A673 (cell line): Measurements from ENCODE around the gene ADSL. TPM values are rescaled to one million over a fixed set of nuclear protein-coding genes. Genes with fewer than 3 reads are reported as not detected.

Source experiments
- BruUV-seq: library from RNA; stranded (reverse); fragments of 400-500 nt; replicated peaks from 2 replicates; lab custom pipeline; 2021; lab: Mats Ljungman, UMichigan
- CTCF ChIA-PET: fragments of 300-600 bp; sonication (Branson Sonifier 250); formaldehyde crosslinking; loops from one replicate; lab custom pipeline; 2022; ENCODE audit warnings: antibody characterized with exemption; lab: Charles Lee
- POLR2A ChIA-PET: fragments of 300-600 bp; sonication (Branson Sonifier 250); formaldehyde crosslinking; loops from one replicate; lab custom pipeline; 2022; ENCODE audit warnings: antibody characterized with exemption; ENCODE audit not compliant: low non-redundant PET; lab: Charles Lee
- DNase-seq: peaks from one replicate; pipeline ENCODE4 v3.0.0-alpha.2; 2015; ENCODE audit warnings: low spot score
- H3K27ac ChIP-seq: fragments of 200-600 bp; sonication (generic); 2 replicates; pipeline ENCODE4 v1.5.1; 2016; ENCODE audit warnings: mixed run types, low read depth, mild to moderate bottlenecking, mixed read lengths, antibody characterized with exemption, low read length; ENCODE audit not compliant: poor library complexity, severe bottlenecking
- H3K27me3 ChIP-seq: fragments of 200-600 bp; sonication (generic); replicated peaks from 2 replicates; pipeline ENCODE4 v1.6.1; 2017; ENCODE audit warnings: mixed run types, low read depth, mild to moderate bottlenecking, mixed read lengths, antibody characterized with exemption, low read length; ENCODE audit not compliant: insufficient read depth, poor library complexity
- H3K36me3 ChIP-seq: fragments of 200-600 bp; sonication (generic); 2 replicates; pipeline ENCODE4 v1.6.1; 2016; ENCODE audit warnings: mixed run types, mild to moderate bottlenecking, mixed read lengths, antibody characterized with exemption, low read length; ENCODE audit not compliant: insufficient read depth, poor library complexity, severe bottlenecking
- H3K4me1 ChIP-seq: fragments of 200-600 bp; sonication (generic); 2 replicates; pipeline ENCODE4 v1.6.1; 2017; ENCODE audit warnings: mixed run types, mild to moderate bottlenecking, mixed read lengths, antibody characterized with exemption, low read length; ENCODE audit not compliant: insufficient read depth, poor library complexity, severe bottlenecking
- H3K4me3 ChIP-seq: fragments of 200-600 bp; sonication (generic); 2 replicates; pipeline ENCODE4 v1.5.1; 2016; ENCODE audit warnings: low read depth, mixed run types, mild to moderate bottlenecking, mixed read lengths, low read length; ENCODE audit not compliant: poor library complexity, severe bottlenecking
- H3K9me3 ChIP-seq: fragments of 200-600 bp; sonication (generic); 2 replicates; pipeline ENCODE4 v1.6.1; 2016; ENCODE audit warnings: mixed run types, low read depth, mild to moderate bottlenecking, mixed read lengths, antibody characterized with exemption, low read length; ENCODE audit not compliant: poor library complexity, severe bottlenecking
- CTCF ChIP-seq: fragments of 300-800, 200-600 bp; sonication (generic); conservative IDR thresholded peaks from 2 replicates; pipeline ENCODE4 v1.5.1; 2017; ENCODE audit warnings: low read depth, mild to moderate bottlenecking, antibody characterized with exemption, low read length, moderate library complexity, mixed read lengths
- EZH2 ChIP-seq: fragments of 200-600 bp; sonication (generic); IDR thresholded peaks from 2 replicates; pipeline ENCODE4 v1.6.1; 2017; ENCODE audit warnings: borderline replicate concordance, low read depth, mild to moderate bottlenecking, mixed read lengths, antibody characterized with exemption, low read length; ENCODE audit not compliant: poor library complexity, severe bottlenecking
- intact Hi-C: fragments of 100-400 bp; cut with micrococcal nuclease; formaldehyde crosslinking; loops from one replicate; pipeline ENCODE4 v1.10.0; 2022; ENCODE audit not compliant: unreplicated experiment
- total RNA-seq: library from RNA; stranded (reverse); gene quantifications from 2 replicates; pipeline ENCODE4 v1.2.3, GENCODE V29; 2021

ADSL gene
- total RNA-seq, 1 experiment from 2014 or later = 133 TPM

GRCh38 chr22:40416636-40417035 lies 70.3 kb downstream of the ADSL start:
- H3K4me3 ChIP-seq = no peak overlapping the region
- no TSS peak for BruUV-seq
- peak overlapping the region; percentile 37 for H3K27ac ChIP-seq
- CTCF ChIA-PET = no interaction called here
- H3K4me1 ChIP-seq = peaks cover 16% of the 10 kb centered on the region
- peaks cover 25% of the 10 kb centered on the region for H3K36me3 ChIP-seq
- no peaks in the 10 kb centered on the region for H3K9me3 ChIP-seq
- TF ChIP-seq EZH2 (no peak), CTCF (no peak)
- H3K27me3 ChIP-seq = no peaks in the 10 kb centered on the region
- intact Hi-C loops = no loop called here
- no peak for DNase-seq
- POLR2A ChIA-PET = no interaction called here

- intact Hi-C loops = no loop called here
- H3K9me3 ChIP-seq = no peaks in the 10 kb centered on the region
- no peak for DNase-seq
- H3K4me1 ChIP-seq = peaks cover 16% of the 10 kb centered on the region
- H3K36me3 ChIP-seq = peaks cover 22% of the 10 kb centered on the region
- no peaks in the 10 kb centered on the region for H3K27me3 ChIP-seq
- H3K27ac ChIP-seq = peak overlapping the region; percentile 37
- ChIA-PET CTCF (no interaction called here), POLR2A (no interaction called here)
- no peak for TF ChIP-seq CTCF
- BruUV-seq = no TSS peak
- no peak overlapping the region for H3K4me3 ChIP-seq
Observed at GRCh38 chr22:40417041-40417440, 70.7 kb downstream of the ADSL start.

GRCh38 chr22:40417881-40418280 lies 71.6 kb downstream of the ADSL start:
- BruUV-seq = no TSS peak
- H3K27ac ChIP-seq = peak overlapping the region; percentile 55
- no peak overlapping the region for H3K4me3 ChIP-seq
- peaks cover 16% of the 10 kb centered on the region for H3K4me1 ChIP-seq
- no peaks in the 10 kb centered on the region for H3K27me3 ChIP-seq
- DNase-seq = no peak
- POLR2A ChIA-PET = interaction anchor here (0.6 kb wide), 1 partner anchor 224 kb away, joined by 8 read pairs; no protein-coding TSS in a partner anchor
- CTCF ChIA-PET = no interaction called here
- intact Hi-C loops = no loop called here
- H3K9me3 ChIP-seq = no peaks in the 10 kb centered on the region
- peaks cover 15% of the 10 kb centered on the region for H3K36me3 ChIP-seq
- TF ChIP-seq CTCF (no peak), EZH2 (no peak)
